ENCODE data around the gene STON2.

GRCh38 chr14:81332725-81333124, 67.4 kb downstream of the STON2 start:
- no peak for TF ChIP-seq ZNF8 (CRISPR knock-in tag; IDR thresholded peaks at IDR 0.05)
- TF ChIP-seq SNAI2 (CRISPR knock-in tag; IDR thresholded peaks at IDR 0.05) = no peak
- no peak for TF ChIP-seq PPARA (CRISPR knock-in tag; IDR thresholded peaks at IDR 0.05; ENCODE audit: borderline replicate concordance)
- no peak for TF ChIP-seq RARB (CRISPR knock-in tag; IDR thresholded peaks at IDR 0.05)
- TF ChIP-seq ISL1 (CRISPR knock-in tag; IDR thresholded peaks at IDR 0.05) = no peak
- TF ChIP-seq ZFP30 (CRISPR knock-in tag; IDR thresholded peaks at IDR 0.05) = no peak
- no peak for TF ChIP-seq PATZ1 (CRISPR knock-in tag; IDR thresholded peaks at IDR 0.05; ENCODE audit: borderline replicate concordance)
- no peak for TF ChIP-seq TCF4 (CRISPR knock-in tag; IDR thresholded peaks at IDR 0.05; ENCODE audit: borderline replicate concordance)

All from SK-N-SH treated with all-trans-retinoic acid at 6 μM for 48 hours (cell line).